HG03432 (cell line): ENCODE data around the gene ZAP70.
"Not testable (repeated sequence)": the region's sequence is repeated elsewhere in the genome, so short reads cannot be mapped to it uniquely, and the experiment has no call there.

ENCODE experiments used
- ATAC-seq: cut with Tn5 transposase; IDR thresholded peaks from one replicate; pipeline ENCODE4 v1.9.1; 2021; ENCODE audit warnings: mild to moderate bottlenecking, moderate library complexity; ENCODE audit not compliant: unreplicated experiment

ZAP70 gene

GRCh38 chr2:97713296-97714083, at the start of gene ZAP70:
Gene ZAP70, plus strand, starts transcription at chr2:97713576. Its CDS starts 10,461 bp downstream, at chr2:97724037.
- peak; percentile 49 for ATAC-seq

GRCh38 chr2:97663626-97663961, 49.8 kb upstream of the ZAP70 start:
- no peak for ATAC-seq

- ATAC-seq, result peak; percentile 89
These were observed 49.3 kb upstream of the ZAP70 start, which contains the start of gene ACTR1B for GRCh38 chr2:97663962-97664635. Gene ACTR1B, minus strand, starts transcription at chr2:97664044. Its CDS starts 154 bp downstream, at chr2:97663890.

GRCh38 chr2:97664636-97664970, 48.8 kb upstream of the ZAP70 start:
- no peak for ATAC-seq

- ATAC-seq, result no peak
These were observed 43.9 kb upstream of the ZAP70 start, which contains the start of gene C2orf92 for GRCh38 chr2:97669448-97669847. Gene C2orf92, plus strand, starts transcription at chr2:97669713. Its CDS starts 76 bp downstream, at chr2:97669789.

- no peak for ATAC-seq
These were observed 42.9 kb upstream of the ZAP70 start for GRCh38 chr2:97670471-97670870.

GRCh38 chr2:97671526-97671925, 41.9 kb upstream of the ZAP70 start:
- no peak for ATAC-seq

GRCh38 chr2:97672606-97673140, 40.7 kb upstream of the ZAP70 start:
- not testable (repeated sequence) for ATAC-seq

GRCh38 chr2:97673182-97673914, 40.0 kb upstream of the ZAP70 start:
- no peak for ATAC-seq

- no peak for ATAC-seq
These were observed 39.5 kb upstream of the ZAP70 start for GRCh38 chr2:97673915-97674283.

- no peak for ATAC-seq
These were observed 37.8 kb upstream of the ZAP70 start for GRCh38 chr2:97675430-97676113.

- ATAC-seq, result no peak
These were observed 36.8 kb upstream of the ZAP70 start for GRCh38 chr2:97676620-97677019.

GRCh38 chr2:97677480-97677879, 35.9 kb upstream of the ZAP70 start:
- ATAC-seq, result no peak

GRCh38 chr2:97678298-97678697, 35.1 kb upstream of the ZAP70 start:
- no peak for ATAC-seq

GRCh38 chr2:97687235-97687634, 26.1 kb upstream of the ZAP70 start:
- ATAC-seq, result not testable (repeated sequence)

GRCh38 chr2:97688062-97688827, 25.1 kb upstream of the ZAP70 start:
- peak; percentile 62 for ATAC-seq

GRCh38 chr2:97691166-97691565, 22.2 kb upstream of the ZAP70 start:
- no peak for ATAC-seq

GRCh38 chr2:97693476-97693875, 19.9 kb upstream of the ZAP70 start:
- ATAC-seq, result no peak

- no peak for ATAC-seq
These were observed 17.6 kb upstream of the ZAP70 start for GRCh38 chr2:97695744-97696143.
